GM12875 (cell line): Measurements from ENCODE around the gene UFM1.

Experiments
- H3K4me3 ChIP-seq: one replicate; pipeline ENCODE4 v1.5.1; 2011; ENCODE audit warnings: low read depth, low read length, control low read depth
- CTCF ChIP-seq: IDR thresholded peaks from 2 replicates; pipeline ENCODE4 v1.5.1; 2011; ENCODE audit warnings: low read depth, mild to moderate bottlenecking, control low read depth, inconsistent platforms, low read length, moderate library complexity, borderline replicate concordance; ENCODE audit not compliant: insufficient read depth

The UFM1 gene

GRCh38 chr13:38398711-38399493 is 49.3 kb downstream of the UFM1 start:
- TF ChIP-seq CTCF, result no peak
- no peak overlapping the region for H3K4me3 ChIP-seq

GRCh38 chr13:38399535-38399934 is 49.9 kb downstream of the UFM1 start:
- TF ChIP-seq CTCF, result no peak
- no peak overlapping the region for H3K4me3 ChIP-seq

GRCh38 chr13:38401276-38401675 is 51.6 kb downstream of the UFM1 start:
- no peak overlapping the region for H3K4me3 ChIP-seq
- TF ChIP-seq CTCF, result no peak

GRCh38 chr13:38405216-38405615 is 55.6 kb downstream of the UFM1 start:
- TF ChIP-seq CTCF, result no peak
- no peak overlapping the region for H3K4me3 ChIP-seq

GRCh38 chr13:38409771-38410170 is 60.1 kb downstream of the UFM1 start:
- no peak for TF ChIP-seq CTCF
- no peak overlapping the region for H3K4me3 ChIP-seq

GRCh38 chr13:38412266-38412665 is 62.6 kb downstream of the UFM1 start:
- no peak for TF ChIP-seq CTCF

More at GRCh38 chr13:38412266-38412665, 62.6 kb downstream of the UFM1 start:
- no peak overlapping the region for H3K4me3 ChIP-seq
